ENCODE results near the gene ZMIZ1.
A peak's percentile ranks its signal among the peaks of the same experiment; 100 is the strongest.

The ZMIZ1 gene

DNA sequence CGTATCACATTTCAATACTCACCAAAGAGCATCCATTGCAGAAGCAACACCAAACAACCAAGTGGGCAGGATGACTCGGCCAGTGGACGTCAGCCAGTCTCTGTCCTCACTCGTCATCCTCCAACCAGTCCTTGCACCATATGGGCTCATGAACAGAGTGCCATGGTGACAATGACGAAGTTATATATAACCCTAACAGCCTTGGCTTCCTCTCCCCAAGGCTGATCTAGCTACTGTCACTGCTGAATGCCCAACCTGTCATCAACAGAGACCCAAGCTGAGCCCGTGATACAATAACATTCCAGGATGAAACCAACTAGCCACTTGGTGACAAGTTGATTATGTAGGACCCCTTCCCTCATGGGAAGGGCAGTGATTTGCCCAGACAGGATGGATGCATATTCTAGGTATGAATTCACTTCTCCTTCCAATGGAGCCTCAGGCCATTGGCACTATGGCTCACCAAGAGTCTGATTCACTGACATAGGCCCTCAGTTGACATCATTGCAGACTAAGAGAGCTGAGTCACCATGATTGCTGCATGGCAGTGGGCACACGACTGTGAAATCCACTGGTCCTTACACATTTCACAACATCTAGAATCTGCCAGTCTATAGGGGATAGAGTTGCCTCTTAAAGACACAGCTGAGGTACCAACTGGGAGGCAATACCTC lies 252.2 kb downstream of the ZMIZ1 start:
- no peak overlapping the region for H2AFZ ChIP-seq (ENCODE audit: low read length)
- H3K36me3 ChIP-seq (ENCODE audit: insufficient read depth, low read length) = peaks cover 1% of the 10 kb centered on the region; the same call in 1 of the 2 replicates
- H3K4me2 ChIP-seq (ENCODE audit: low read depth, low read length, poor library complexity, severe bottlenecking) = peak overlapping the region; percentile 80
- no peaks in the 10 kb centered on the region for H3K79me2 ChIP-seq (ENCODE audit: insufficient read depth, low read length)
- H3K9me2 ChIP-seq (replicated peaks; ENCODE audit: low read depth, low read length) = no peaks in the 10 kb centered on the region
- H3K9ac ChIP-seq (ENCODE audit: low read depth, low read length, poor library complexity, severe bottlenecking) = peak overlapping the region; percentile 84
- peaks cover 97% of the 10 kb centered on the region for H3K4me1 ChIP-seq (ENCODE audit: insufficient read depth, low read length, poor library complexity, severe bottlenecking)
- TF ChIP-seq EZH2phosphoT487 (IDR thresholded peaks at IDR 0.05; ENCODE audit: borderline replicate concordance) = no peak
- TF ChIP-seq, protein P1, sequence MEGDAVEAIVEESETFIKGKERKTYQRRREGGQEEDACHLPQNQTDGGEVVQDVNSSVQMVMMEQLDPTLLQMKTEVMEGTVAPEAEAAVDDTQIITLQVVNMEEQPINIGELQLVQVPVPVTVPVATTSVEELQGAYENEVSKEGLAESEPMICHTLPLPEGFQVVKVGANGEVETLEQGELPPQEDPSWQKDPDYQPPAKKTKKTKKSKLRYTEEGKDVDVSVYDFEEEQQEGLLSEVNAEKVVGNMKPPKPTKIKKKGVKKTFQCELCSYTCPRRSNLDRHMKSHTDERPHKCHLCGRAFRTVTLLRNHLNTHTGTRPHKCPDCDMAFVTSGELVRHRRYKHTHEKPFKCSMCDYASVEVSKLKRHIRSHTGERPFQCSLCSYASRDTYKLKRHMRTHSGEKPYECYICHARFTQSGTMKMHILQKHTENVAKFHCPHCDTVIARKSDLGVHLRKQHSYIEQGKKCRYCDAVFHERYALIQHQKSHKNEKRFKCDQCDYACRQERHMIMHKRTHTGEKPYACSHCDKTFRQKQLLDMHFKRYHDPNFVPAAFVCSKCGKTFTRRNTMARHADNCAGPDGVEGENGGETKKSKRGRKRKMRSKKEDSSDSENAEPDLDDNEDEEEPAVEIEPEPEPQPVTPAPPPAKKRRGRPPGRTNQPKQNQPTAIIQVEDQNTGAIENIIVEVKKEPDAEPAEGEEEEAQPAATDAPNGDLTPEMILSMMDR (conservative IDR thresholded peaks at IDR 0.05; ENCODE audit: low read length) = no peak
- no peak overlapping the region for H3K4me3 ChIP-seq (ENCODE audit: low read length, poor library complexity, severe bottlenecking)
- no peaks in the 10 kb centered on the region for H4K20me1 ChIP-seq (ENCODE audit: insufficient read depth, low read length, poor library complexity, severe bottlenecking)
- no peaks in the 10 kb centered on the region for H3K9me3 ChIP-seq (ENCODE audit: insufficient read depth, low read depth, low read length)
- H3F3A ChIP-seq (ENCODE audit: low read depth) = peaks cover 17% of the 10 kb centered on the region
- no peaks in the 10 kb centered on the region for H3K27me3 ChIP-seq (ENCODE audit: insufficient read depth, low read length, poor library complexity, severe bottlenecking)

DNA sequence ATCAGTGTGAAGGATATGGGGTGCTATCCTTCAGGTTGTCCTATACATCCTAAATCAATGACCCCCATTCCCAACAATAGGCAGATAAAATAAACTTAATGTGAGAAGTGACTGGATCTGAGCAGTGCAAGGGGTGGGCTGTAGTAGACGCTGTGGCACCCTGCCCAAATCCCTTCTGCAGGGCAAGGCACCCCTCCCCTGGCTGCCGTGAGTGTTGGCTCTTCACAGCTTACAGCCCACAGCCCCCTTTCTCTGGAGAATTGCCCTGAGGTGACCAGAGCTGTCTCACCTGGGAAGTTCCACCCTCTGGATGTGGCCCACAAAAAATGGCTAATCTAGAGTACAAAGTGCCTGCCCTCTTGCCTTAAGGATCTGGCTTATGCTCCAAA lies 252.7 kb downstream of the ZMIZ1 start:
- no peaks in the 10 kb centered on the region for H3K9me3 ChIP-seq (ENCODE audit: insufficient read depth, low read depth, low read length)
- no peaks in the 10 kb centered on the region for H3K9me2 ChIP-seq (replicated peaks; ENCODE audit: low read depth, low read length)
- peak overlapping the region; percentile 80 for H3K4me2 ChIP-seq (ENCODE audit: low read depth, low read length, poor library complexity, severe bottlenecking)
- no peaks in the 10 kb centered on the region for H3K36me3 ChIP-seq (ENCODE audit: insufficient read depth, low read length)
- TF ChIP-seq, protein P1 (conservative IDR thresholded peaks at IDR 0.05; ENCODE audit: low read length) = no peak
- TF ChIP-seq EZH2phosphoT487 (IDR thresholded peaks at IDR 0.05; ENCODE audit: borderline replicate concordance) = no peak
- no peaks in the 10 kb centered on the region for H3K27me3 ChIP-seq (ENCODE audit: insufficient read depth, low read length, poor library complexity, severe bottlenecking)
- H3F3A ChIP-seq (ENCODE audit: low read depth) = peaks cover 17% of the 10 kb centered on the region
- no peak overlapping the region for H3K4me3 ChIP-seq (ENCODE audit: low read length, poor library complexity, severe bottlenecking)
- peaks cover 97% of the 10 kb centered on the region for H3K4me1 ChIP-seq (ENCODE audit: insufficient read depth, low read length, poor library complexity, severe bottlenecking)
- no peak overlapping the region for H2AFZ ChIP-seq (ENCODE audit: low read length)
- no peaks in the 10 kb centered on the region for H3K79me2 ChIP-seq (ENCODE audit: insufficient read depth, low read length)
- peak overlapping the region; percentile 84 for H3K9ac ChIP-seq (ENCODE audit: low read depth, low read length, poor library complexity, severe bottlenecking)
- no peaks in the 10 kb centered on the region for H4K20me1 ChIP-seq (ENCODE audit: insufficient read depth, low read length, poor library complexity, severe bottlenecking)

DNA sequence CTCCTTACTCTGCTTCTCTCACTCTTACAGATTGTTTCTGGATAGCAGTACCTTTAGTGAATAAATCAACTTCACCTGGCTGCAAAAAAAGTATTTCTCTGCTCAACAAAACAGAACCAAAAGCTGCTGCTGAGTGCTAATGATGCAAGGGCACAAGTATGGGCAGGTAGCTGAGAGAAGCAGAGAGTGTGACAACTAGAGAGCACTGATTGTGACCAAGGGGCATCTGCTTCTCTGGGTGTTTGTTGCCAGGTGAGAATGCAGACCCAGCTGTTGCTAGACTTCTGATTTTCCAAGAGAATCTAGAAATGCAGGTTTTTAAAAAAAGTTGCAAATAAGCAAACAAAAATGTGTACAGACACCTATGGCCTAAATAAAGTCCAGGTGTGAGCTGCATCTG lies 253.2 kb downstream of the ZMIZ1 start:
- Histone ChIP-seq H4K20me1 (ENCODE audit: insufficient read depth, low read length, poor library complexity, severe bottlenecking) (no peaks in the 10 kb centered on the region), H3K4me2 (ENCODE audit: low read depth, low read length, poor library complexity, severe bottlenecking) (peak overlapping the region; percentile 80), H3K9ac (ENCODE audit: low read depth, low read length, poor library complexity, severe bottlenecking) (peak overlapping the region; percentile 84), H3K27me3 (ENCODE audit: insufficient read depth, low read length, poor library complexity, severe bottlenecking) (no peaks in the 10 kb centered on the region), H2AFZ (ENCODE audit: low read length) (no peak overlapping the region), H3K4me1 (ENCODE audit: insufficient read depth, low read length, poor library complexity, severe bottlenecking) (peaks cover 97% of the 10 kb centered on the region), H3K79me2 (ENCODE audit: insufficient read depth, low read length) (no peaks in the 10 kb centered on the region), H3K9me2 (replicated peaks; ENCODE audit: low read depth, low read length) (no peaks in the 10 kb centered on the region), H3K4me3 (ENCODE audit: low read length, poor library complexity, severe bottlenecking) (peak overlapping the region; percentile 52), H3K36me3 (ENCODE audit: insufficient read depth, low read length) (no peaks in the 10 kb centered on the region), H3K9me3 (ENCODE audit: insufficient read depth, low read depth, low read length) (no peaks in the 10 kb centered on the region), H3F3A (ENCODE audit: low read depth) (peaks cover 17% of the 10 kb centered on the region)
- no peak for TF ChIP-seq EZH2phosphoT487 (IDR thresholded peaks at IDR 0.05; ENCODE audit: borderline replicate concordance)
- TF ChIP-seq, protein P1 (conservative IDR thresholded peaks at IDR 0.05; ENCODE audit: low read length) = no peak

Data from Loucy (cell line).